Stimulated activated naive B cell treated with anti-CD40 and anti-IgM and Interleukin-4, amounts not matched to agents 10 μg/mL and 1 μg/mL and 100 μg/mL, for 72 hours (primary cell): ENCODE results near the gene STEAP1B.

Experiments used
- ATAC-seq, 2 donors: fragments of 150-1000 bp; cut with Tn5 transposase; replicated peaks; 2 replicates each; pipeline ENCODE4 v1.10.0; 2021; ENCODE audit warnings: moderate library complexity in 1 of 2
- DNase-seq: peaks from one replicate; pipeline ENCODE4 v3.0.0; 2021
- H3K27ac Mint-ChIP-seq: one replicate; pipeline ENCODE4 v1.8.0; 2022; ENCODE audit warnings: mild to moderate bottlenecking, mixed read lengths
- H3K27me3 Mint-ChIP-seq, 2 donors: one replicate each; pipeline ENCODE4 v1.8.0; 2022; ENCODE audit warnings: mixed read lengths in 2 of 2
- H3K36me3 Mint-ChIP-seq, 2 donors: one replicate each; pipeline ENCODE4 v1.8.0; 2022; ENCODE audit warnings: mixed read lengths in 2 of 2, mild to moderate bottlenecking in 1 of 2
- H3K4me1 Mint-ChIP-seq, 2 donors: one replicate each; pipeline ENCODE4 v1.8.0; 2022; ENCODE audit warnings: mixed read lengths in 2 of 2, mild to moderate bottlenecking in 1 of 2
- H3K4me3 Mint-ChIP-seq, 2 donors: one replicate each; pipeline ENCODE4 v1.8.0; 2022; ENCODE audit warnings: mild to moderate bottlenecking in 2 of 2, mixed read lengths in 2 of 2, moderate library complexity in 1 of 2
- H3K9me3 Mint-ChIP-seq, 2 donors: one replicate each; pipeline ENCODE4 v1.8.0; 2022; ENCODE audit warnings: mixed read lengths in 2 of 2, mild to moderate bottlenecking in 1 of 2

The STEAP1B gene

DNA sequence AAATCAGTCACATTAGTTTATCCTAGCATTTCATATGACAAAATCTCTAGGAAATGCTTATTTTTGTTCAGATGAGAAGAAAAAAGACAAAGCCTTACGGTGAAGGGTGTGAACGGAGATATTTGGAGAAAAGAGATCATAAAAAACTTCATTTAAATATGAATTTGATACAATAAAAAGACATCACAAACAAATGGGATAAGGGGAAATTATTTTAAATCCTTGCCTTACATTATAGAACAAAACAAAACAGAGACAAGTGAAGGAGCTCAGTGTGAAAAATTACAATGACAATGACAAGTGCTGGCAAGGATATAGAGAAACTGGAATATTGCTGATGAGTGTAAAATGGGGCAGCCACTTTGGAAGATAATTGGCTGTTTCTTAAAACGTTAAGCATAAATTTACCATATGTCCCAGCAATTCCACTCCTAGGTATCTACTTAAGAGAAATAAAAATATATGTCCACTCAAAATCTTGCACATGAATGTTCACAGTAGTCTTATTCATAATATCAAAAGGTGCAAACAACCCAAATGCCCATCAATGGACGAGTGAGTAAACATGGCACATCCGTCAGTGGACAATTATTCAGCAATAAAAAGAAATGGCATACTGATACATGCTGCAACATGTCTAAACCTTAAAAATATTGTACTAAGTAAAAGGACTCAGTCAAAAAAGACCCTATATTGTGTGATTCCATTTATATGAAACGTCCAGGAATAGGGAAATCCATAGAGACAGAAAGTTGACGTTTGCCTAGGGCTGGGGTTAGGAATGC lies 77.0 kb downstream of the STEAP1B start:
- H3K36me3 Mint-ChIP-seq: peaks cover 4 to 22% of the 10 kb centered on the region in 2 donors
- DNase-seq: no peak
- no peak overlapping the region for H3K27ac Mint-ChIP-seq
- no peaks in the 10 kb centered on the region for H3K9me3 Mint-ChIP-seq
- peaks cover 13 to 20% of the 10 kb centered on the region in 2 donors for H3K4me1 Mint-ChIP-seq
- ATAC-seq: no peak
- H3K4me3 Mint-ChIP-seq: no peak overlapping the region
- H3K27me3 Mint-ChIP-seq: no peaks in the 10 kb centered on the region

DNA sequence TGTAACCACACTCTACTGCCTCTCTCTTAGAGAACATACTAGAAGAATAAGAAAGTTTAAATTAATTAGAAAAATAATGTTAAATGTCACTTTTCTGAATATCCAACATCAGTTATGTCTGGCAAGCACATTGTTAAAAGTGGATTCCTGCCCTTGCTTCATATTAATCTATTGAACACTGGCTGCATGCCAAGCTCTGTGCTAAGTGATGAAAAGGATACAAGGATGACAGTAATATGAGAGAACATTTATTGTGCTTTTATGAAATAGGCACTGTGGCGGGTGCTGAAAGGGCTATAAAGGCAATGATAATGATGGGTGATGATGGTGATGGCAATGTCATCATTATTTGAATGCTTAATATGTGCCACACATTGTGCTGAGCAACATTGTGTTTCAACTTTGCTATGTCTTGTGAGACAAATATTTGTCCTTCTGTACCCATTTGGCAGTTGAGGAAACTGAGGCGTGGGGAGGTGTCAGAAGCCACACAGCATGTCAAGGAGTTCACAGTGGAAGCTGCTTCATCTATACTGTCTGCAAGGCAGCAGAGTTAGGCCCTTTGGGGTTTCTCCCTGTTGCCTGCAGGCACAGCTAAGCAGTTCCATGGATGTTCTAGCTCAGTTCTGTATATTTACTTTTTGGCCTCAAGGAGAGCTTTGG lies 78.9 kb downstream of the STEAP1B start:
- no peaks in the 10 kb centered on the region for H3K27me3 Mint-ChIP-seq
- H3K36me3 Mint-ChIP-seq: peaks cover 4 to 13% of the 10 kb centered on the region in 2 donors
- H3K4me3 Mint-ChIP-seq: no peak overlapping the region
- DNase-seq: no peak
- H3K27ac Mint-ChIP-seq: no peak overlapping the region
- no peaks in the 10 kb centered on the region for H3K9me3 Mint-ChIP-seq
- peaks cover 2 to 5% of the 10 kb centered on the region in 2 donors for H3K4me1 Mint-ChIP-seq
- no peak for ATAC-seq

DNA sequence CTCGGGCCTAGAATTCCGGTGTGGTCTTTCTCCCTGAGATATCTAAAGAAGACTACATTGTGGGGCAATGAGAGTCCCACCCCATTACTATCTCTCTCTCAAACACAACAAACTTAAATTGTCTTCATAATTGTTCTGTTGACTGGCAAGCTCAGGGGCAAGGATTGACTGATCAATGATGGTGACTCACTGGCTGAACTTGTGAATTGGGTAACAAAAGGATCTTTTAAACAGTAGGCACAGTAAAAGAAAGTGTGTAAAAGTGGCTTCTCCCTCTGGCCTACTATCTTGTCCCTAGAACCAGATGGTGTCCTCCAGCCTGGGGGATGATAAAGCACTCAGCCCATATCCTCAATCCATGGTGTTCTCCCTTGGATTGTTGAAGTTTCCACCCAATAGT lies 80.0 kb downstream of the STEAP1B start:
- ATAC-seq: no peak

DNA sequence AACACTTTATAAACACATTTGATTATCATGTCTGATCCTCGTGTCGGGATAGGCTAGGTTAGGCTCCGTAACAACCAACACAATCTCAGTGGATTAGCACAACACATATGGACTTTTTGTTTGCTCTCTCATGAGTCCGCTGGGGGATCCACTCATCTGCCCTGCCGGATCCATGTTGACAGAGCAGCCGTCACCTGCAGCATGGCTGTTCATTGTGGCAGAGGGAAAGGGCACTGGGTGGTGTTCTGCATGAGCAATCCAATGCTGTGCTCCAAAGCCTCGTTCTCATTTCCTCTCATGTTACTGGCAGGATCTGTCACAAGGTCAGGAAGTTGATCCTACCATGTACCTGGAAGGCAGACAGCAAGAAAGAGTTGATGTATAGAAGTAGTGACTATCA lies 80.5 kb downstream of the STEAP1B start:
- no peaks in the 10 kb centered on the region for H3K4me1 Mint-ChIP-seq
- H3K27me3 Mint-ChIP-seq: no peaks in the 10 kb centered on the region
- H3K9me3 Mint-ChIP-seq: no peaks in the 10 kb centered on the region
- no peak overlapping the region for H3K27ac Mint-ChIP-seq
- H3K36me3 Mint-ChIP-seq: peaks cover 4 to 15% of the 10 kb centered on the region in 2 donors
- no peak for DNase-seq
- no peak overlapping the region for H3K4me3 Mint-ChIP-seq
- ATAC-seq: no peak

More for the DNA sequence above, 80.0 kb downstream of the STEAP1B start:
- no peak overlapping the region for H3K27ac Mint-ChIP-seq
- DNase-seq: no peak
- no peaks in the 10 kb centered on the region for H3K27me3 Mint-ChIP-seq
- no peak overlapping the region for H3K4me3 Mint-ChIP-seq
- H3K36me3 Mint-ChIP-seq: peaks cover 4 to 13% of the 10 kb centered on the region in 2 donors
- peaks cover 0 to under 1% of the 10 kb centered on the region in 2 donors for H3K4me1 Mint-ChIP-seq
- H3K9me3 Mint-ChIP-seq: no peaks in the 10 kb centered on the region

DNA sequence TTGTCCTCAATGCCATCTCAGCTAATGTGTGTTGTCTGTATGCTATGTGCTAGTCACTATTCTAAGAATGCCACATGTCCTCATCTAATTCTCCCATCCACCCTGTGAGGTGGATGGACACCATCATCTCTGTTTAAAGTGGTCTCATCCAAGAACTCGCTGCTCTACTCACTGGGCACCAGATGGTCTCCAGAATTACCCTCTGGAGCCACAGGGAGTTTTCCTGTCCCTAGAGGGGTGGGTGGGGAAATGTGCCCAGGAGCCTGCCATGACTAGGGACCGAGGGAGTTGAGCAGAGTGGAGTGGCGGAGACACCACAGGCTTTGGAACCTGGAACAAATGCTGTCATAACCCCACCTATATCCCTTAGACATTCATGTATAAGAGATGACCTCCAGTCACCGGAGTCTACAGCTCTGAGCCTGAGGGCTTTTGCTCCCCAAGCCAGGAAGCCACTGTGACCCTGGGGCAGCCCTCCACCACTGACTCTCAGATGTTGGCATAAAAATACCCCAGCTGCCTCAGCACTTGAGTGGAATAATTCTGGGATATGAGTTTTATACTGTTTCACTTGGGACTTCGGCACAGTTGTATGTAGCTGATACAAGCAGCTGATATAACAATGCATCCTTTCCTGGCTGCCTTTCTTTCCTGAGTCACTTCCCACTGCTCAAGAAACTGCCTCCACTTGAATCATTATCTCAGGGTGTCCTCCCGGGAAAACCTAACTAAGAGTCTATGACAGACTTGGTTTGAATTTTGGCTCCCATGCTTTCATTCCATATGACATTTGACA lies 81.5 kb downstream of the STEAP1B start:
- ATAC-seq (no peak), DNase-seq (no peak)
- H3K4me1 Mint-ChIP-seq: no peaks in the 10 kb centered on the region
- no peaks in the 10 kb centered on the region for H3K9me3 Mint-ChIP-seq
- no peak overlapping the region for H3K4me3 Mint-ChIP-seq
- H3K36me3 Mint-ChIP-seq: peaks cover 4 to 18% of the 10 kb centered on the region in 2 donors
- H3K27ac Mint-ChIP-seq: no peak overlapping the region
- no peaks in the 10 kb centered on the region for H3K27me3 Mint-ChIP-seq

DNA sequence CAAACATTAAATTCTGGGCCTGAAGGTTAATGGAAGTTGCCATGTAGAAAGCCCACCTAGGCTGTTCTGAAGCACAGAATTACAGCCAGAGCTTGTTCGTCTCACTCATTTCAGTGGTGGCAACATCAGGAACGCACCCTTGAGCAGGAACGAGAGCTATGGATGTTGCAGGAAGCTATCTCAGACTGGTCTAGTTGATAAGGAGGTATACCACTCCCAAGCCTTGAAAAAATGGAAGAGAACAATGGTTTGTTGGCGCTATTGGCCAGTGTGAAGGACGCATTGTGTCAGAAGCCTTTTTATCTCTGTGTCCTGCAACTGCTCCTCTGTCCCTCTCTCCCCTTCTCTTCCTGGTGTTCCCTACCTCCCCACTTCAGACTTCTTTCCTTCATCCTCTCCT lies 82.1 kb downstream of the STEAP1B start:
- DNase-seq: no peak

DNA sequence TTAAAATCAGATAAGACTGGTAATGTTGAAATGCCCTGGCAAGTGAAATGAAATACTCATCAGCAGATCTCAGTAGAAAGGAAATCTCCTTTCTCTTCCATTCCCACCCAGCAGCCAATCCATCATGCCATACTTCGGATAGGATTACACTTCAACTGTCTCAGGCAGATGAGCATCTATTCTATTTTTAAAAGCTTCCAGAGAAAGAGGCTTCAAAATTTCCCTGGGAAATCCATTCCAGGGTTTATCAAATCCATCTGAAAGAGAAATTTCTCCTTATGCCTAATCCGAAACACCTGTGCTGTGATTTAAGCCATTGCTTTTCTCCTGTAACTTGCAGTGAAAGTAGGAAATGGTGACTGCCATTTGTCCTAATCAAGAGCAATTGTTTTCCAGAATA lies 82.6 kb downstream of the STEAP1B start:
- H3K27ac Mint-ChIP-seq: no peak overlapping the region
- DNase-seq (no peak), ATAC-seq (no peak)
- no peak overlapping the region for H3K4me3 Mint-ChIP-seq
- H3K36me3 Mint-ChIP-seq: peaks cover 4 to 18% of the 10 kb centered on the region in 2 donors
- H3K27me3 Mint-ChIP-seq: no peaks in the 10 kb centered on the region
- H3K9me3 Mint-ChIP-seq: no peaks in the 10 kb centered on the region
- no peaks in the 10 kb centered on the region for H3K4me1 Mint-ChIP-seq

More for the DNA sequence above, 82.1 kb downstream of the STEAP1B start:
- Mint-ChIP-seq H3K9me3 (no peaks in the 10 kb centered on the region), H3K27me3 (no peaks in the 10 kb centered on the region), H3K4me3 (no peak overlapping the region), H3K36me3 (peaks cover 4 to 18% of the 10 kb centered on the region in 2 donors), H3K4me1 (no peaks in the 10 kb centered on the region), H3K27ac (no peak overlapping the region)
- ATAC-seq: no peak

DNA sequence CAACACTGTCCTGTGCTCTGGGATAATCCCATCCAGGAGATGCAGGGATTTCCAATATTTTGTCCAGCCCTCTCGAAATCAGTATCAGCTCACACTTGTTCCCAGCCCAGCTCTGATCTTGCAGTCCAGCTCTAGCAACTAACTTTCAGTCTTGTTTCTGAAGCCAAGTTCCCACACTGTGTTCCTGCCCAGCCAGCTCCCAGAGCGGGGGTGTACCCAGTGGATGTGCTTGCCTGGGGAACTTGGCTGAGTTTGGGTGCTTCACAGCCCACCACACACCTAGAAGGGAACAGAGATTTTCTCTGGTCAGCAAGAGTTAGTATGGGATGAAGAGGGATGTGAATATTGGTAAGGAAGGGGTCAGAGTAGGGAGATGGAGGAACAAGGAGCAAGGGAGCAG lies 85.6 kb downstream of the STEAP1B start:
- Mint-ChIP-seq H3K4me1 (peaks cover 0 to 5% of the 10 kb centered on the region in 2 donors), H3K4me3 (no peak overlapping the region), H3K36me3 (peaks cover 2 to 19% of the 10 kb centered on the region in 2 donors), H3K27ac (no peak overlapping the region), H3K9me3 (no peaks in the 10 kb centered on the region), H3K27me3 (no peaks in the 10 kb centered on the region)
- DNase-seq: no peak
- no peak for ATAC-seq

DNA sequence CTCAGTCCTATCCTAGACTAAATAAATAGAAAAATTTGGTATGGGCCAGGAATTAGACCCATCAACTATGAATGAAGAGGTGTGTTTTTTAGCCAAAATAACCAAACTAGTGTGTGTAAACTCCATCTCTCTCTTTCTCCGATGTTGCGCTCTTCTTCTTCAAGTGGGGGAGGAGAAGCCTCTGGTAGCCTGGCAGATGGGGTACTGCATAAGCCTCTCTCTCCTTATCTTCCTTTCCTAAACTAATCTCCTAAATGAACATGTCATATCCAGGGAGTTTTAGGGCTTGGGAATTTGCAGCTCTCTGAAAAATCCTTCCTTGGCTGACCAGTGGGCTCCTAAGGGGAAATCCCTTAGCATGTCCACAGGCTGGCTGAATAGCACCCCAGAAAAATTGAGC lies 86.8 kb downstream of the STEAP1B start:
- DNase-seq (no peak), ATAC-seq (no peak)
- H3K27me3 Mint-ChIP-seq: no peaks in the 10 kb centered on the region
- H3K4me3 Mint-ChIP-seq: no peak overlapping the region
- H3K27ac Mint-ChIP-seq: no peak overlapping the region
- no peaks in the 10 kb centered on the region for H3K9me3 Mint-ChIP-seq
- H3K4me1 Mint-ChIP-seq: peaks cover 0 to 5% of the 10 kb centered on the region in 2 donors
- H3K36me3 Mint-ChIP-seq: peaks cover 0 to 11% of the 10 kb centered on the region in 2 donors

DNA sequence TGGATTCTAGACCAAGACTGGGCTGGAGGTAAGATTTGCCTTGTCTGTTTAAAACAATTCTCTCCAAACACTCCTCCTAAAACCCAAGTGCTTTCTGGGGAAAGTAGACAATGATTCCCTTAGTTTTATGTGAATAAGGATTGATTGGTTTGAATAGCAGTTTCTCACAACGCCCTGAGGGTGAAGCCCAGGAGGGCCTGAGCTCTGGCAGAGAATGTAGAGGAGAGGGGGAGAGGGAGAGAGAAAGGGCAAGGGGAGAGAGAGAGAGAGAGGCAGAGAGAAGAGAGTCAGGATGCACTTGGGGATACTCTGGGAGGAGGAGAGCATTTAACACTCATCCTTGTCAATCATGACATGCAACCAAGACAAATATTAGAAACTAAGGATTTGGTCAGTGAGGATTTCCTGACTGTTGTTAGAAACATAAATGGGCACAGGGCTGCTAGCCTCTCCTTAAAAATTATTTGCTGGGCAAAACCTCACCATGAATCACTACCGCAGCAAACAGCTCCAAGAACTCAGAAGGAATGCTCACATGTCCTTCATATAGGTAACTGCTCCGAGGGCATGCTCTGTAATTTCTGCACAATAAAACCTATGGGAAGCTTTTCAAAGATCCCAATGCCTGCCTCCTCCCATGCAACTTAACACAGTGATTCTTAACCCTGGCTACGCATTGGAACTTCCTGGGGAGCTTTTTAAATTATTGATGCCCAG lies 87.9 kb downstream of the STEAP1B start:
- Mint-ChIP-seq H3K27me3 (no peaks in the 10 kb centered on the region), H3K27ac (no peak overlapping the region), H3K4me3 (no peak overlapping the region), H3K36me3 (peaks cover 0 to 8% of the 10 kb centered on the region in 2 donors), H3K9me3 (no peaks in the 10 kb centered on the region), H3K4me1 (peaks cover 0 to 5% of the 10 kb centered on the region in 2 donors)
- DNase-seq (no peak), ATAC-seq (no peak)

DNA sequence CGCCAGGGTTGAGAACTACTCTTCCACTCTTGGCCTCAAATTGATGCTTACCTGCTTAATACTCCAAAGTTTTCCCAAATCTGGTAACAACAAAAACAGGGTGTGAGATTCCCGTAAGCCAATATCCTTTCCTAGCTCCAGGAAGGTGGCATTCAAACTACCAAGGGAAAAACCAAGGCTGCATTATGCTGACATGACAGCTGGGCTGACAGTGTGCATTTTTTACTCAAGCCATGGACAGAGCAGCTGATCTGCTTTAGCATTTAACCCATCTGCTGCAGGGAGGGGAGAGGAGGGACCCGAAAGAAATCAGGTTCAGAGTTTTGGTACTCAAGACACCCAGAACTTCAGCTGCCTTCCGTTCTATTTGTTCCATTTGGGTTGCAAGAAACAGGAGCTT lies 93.3 kb downstream of the STEAP1B start:
- DNase-seq (no peak), ATAC-seq (no peak)
- H3K27me3 Mint-ChIP-seq: no peaks in the 10 kb centered on the region
- H3K36me3 Mint-ChIP-seq: peaks cover 1 to 6% of the 10 kb centered on the region in 2 donors
- H3K4me1 Mint-ChIP-seq: peaks cover 13 to 20% of the 10 kb centered on the region in 2 donors
- no peak overlapping the region for H3K4me3 Mint-ChIP-seq
- H3K9me3 Mint-ChIP-seq: no peaks in the 10 kb centered on the region
- no peak overlapping the region for H3K27ac Mint-ChIP-seq

DNA sequence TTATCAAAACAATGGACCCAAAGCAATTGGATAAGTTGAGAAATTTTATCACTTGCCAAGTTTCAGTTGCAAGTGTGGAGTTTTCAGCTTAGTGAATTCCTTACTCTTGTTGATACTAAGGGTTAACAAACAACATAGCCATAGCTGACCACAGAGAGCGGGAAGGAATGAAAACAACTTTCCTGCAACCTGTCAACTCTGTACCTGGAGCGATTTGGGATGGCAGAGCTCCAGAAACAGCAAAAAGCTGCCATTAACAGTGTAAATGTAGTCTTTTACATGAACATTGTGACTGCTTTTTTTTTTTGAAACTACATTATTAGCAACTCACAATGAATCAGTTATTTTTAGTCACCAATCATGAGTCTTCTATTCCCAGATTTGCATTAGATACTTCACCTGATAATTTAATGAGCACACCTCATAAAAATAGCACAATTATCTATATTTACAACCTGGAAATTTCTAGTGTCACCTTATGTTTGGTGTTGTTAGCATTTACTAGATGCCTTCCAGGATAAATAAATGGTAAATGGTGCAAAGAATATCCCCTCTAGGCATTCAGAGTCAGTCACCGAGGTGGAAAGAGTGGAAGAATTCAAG lies 95.5 kb downstream of the STEAP1B start:
- H3K9me3 Mint-ChIP-seq: no peaks in the 10 kb centered on the region
- no peak for ATAC-seq

DNA sequence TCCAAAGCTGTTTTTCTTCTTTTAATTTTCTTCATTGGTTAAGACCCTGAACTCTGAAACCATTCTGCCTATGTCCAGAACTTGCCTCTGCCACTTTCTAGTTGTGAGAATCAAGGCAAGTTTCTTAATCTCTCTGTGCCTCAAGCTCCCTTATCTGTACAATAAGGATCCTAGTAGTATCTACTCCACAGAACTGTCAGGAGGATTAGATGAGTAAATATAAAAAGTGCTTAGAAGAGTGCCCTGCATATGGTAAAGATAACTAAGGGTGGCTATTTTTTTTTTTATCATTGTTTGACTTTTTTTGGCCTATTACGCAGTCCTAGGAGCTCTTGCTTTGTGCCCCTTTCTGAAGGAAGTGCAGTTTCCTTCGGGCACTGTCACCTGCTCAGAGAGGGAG lies 96.6 kb downstream of the STEAP1B start:
- H3K27ac Mint-ChIP-seq: no peak overlapping the region
- ATAC-seq: no peak
- H3K36me3 Mint-ChIP-seq: peaks cover 1 to 3% of the 10 kb centered on the region in 2 donors
- H3K4me3 Mint-ChIP-seq: no peak overlapping the region
- no peaks in the 10 kb centered on the region for H3K9me3 Mint-ChIP-seq
- H3K27me3 Mint-ChIP-seq: no peaks in the 10 kb centered on the region
- peaks cover 9 to 22% of the 10 kb centered on the region in 2 donors for H3K4me1 Mint-ChIP-seq
- no peak for DNase-seq

More for the DNA sequence above, 95.5 kb downstream of the STEAP1B start:
- DNase-seq: no peak
- H3K27me3 Mint-ChIP-seq: no peaks in the 10 kb centered on the region
- H3K4me1 Mint-ChIP-seq: peaks cover 9 to 22% of the 10 kb centered on the region in 2 donors
- H3K27ac Mint-ChIP-seq: no peak overlapping the region
- H3K36me3 Mint-ChIP-seq: peaks cover 1 to 3% of the 10 kb centered on the region in 2 donors
- no peak overlapping the region for H3K4me3 Mint-ChIP-seq
